Putamen (tissue), 1 donor: ENCODE measurements around the gene HDDC3.

Experiments
- DNase-seq: peaks from one replicate; pipeline ENCODE4 v3.0.0-alpha.2; 2016; ENCODE audit warnings: low spot score

Gene HDDC3

DNA sequence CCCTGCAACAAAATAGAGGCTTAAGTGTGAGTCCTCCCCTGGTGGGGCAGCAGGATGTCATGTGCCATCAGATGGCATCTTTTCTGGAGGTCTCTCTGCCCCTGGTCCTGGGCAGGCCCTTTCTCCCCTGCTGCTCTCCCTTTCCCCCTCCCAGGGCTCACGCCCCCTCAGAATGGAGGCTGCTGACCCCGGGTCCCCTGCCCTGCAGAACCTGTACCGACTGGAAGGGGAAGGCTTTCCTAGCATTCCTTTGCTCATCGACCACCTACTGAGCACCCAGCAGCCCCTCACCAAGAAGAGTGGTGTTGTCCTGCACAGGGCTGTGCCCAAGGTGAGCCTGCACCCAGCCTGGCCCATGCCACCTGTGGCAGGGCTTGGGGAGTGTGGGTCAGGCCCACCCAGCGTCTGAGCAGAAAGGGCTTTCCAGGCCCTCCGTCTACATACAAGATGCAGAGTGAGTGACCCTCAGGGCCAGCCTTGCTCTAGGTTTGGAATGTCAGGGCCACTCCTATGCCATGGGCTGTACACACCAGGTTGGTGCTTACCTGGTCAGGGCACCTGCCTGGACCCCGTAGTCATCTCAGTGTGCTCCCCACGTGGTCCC, 40.9 kb downstream of the HDDC3 start:
- no peak for DNase-seq

DNA sequence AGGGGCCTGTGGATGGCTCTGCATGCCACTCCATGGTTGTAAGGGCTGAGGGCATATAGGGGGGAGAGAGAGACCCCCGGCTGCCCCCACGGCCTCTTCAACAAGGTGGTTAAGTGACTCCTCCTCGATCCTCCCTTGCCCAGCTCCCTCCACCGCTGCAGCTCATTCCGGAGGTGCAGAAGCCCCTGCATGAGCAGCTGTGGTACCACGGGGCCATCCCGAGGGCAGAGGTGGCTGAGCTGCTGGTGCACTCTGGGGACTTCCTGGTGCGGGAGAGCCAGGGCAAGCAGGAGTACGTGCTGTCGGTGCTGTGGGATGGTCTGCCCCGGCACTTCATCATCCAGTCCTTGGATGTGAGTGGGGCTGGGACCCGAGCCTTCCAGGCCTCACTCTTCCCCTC, 41.5 kb downstream of the HDDC3 start:
- no peak for DNase-seq

DNA sequence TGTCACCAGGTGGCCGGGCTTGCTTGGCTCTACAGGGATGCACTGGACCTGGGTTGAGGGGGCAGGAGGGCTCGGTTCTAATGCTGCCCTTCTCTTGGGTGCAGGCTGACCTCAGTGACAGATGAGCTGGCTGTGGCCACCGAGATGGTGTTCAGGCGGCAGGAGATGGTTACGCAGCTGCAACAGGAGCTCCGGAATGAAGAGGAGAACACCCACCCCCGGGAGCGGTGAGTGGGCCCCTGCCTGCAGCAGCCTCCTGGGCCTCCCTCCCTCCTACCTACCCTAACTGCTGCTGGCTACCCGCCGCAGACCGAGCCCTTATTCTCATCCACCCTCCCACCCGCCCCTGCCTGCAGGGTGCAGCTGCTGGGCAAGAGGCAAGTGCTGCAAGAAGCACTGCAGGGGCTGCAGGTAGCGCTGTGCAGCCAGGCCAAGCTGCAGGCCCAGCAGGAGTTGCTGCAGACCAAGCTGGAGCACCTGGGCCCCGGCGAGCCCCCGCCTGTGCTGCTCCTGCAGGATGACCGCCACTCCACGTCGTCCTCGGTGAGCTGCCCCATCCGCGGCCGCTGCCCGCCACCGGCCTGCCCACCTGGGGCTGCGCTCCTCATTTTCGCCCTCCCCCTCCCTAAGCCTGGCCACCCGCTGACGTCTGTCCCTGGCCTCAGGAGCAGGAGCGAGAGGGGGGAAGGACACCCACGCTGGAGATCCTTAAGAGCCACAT, 42.5 kb downstream of the HDDC3 start:
- no peak for DNase-seq

DNA sequence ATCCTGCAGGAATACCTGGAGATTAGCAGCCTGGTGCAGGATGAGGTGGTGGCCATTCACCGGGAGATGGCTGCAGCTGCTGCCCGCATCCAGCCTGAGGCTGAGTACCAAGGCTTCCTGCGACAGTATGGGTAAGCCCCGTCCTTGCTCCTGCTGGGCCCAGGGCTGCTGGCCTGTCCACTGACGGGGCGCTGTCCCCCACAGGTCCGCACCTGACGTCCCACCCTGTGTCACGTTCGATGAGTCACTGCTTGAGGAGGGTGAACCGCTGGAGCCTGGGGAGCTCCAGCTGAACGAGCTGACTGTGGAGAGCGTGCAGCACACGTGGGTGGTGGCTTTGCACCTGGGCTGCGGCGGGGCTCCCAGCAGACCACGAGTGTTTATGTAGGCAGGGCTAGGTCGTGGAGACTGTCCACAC, 43.0 kb downstream of the HDDC3 start:
- DNase-seq: no peak

DNA sequence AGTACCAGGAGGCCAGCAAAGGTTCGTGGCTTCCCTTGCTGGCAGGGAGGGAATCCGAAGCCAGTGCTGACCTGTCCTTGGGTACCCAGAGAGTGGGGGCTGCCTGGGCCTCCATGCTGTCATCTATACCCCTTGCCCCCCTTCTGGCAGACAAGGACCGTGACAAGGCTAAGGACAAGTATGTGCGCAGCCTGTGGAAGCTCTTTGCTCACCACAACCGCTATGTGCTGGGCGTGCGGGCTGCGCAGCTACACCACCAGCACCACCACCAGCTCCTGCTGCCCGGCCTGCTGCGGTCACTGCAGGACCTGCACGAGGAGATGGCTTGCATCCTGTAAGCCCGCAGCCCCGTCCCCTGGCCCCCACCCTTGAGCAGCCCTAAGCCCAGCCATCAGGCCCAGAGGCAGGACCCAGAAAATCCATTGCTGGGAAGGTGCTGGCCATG, 45.3 kb downstream of the HDDC3 start:
- no peak for DNase-seq

DNA sequence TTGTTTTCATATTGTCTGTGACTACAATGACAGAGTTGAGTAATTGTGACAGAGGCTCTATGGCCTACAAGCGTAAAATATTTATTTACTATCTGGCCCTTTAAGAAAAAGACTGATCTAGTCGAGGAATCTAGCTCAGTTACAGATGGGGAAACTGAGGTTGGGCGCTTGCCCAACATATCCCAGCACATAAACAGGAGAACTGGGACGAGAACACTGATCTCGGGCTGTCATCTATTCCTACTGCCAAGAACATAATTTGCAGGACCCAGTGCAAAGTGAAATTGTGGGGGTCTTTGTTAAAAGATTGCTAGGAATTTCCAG, 46.1 kb downstream of the HDDC3 start:
- DNase-seq: no peak

DNA sequence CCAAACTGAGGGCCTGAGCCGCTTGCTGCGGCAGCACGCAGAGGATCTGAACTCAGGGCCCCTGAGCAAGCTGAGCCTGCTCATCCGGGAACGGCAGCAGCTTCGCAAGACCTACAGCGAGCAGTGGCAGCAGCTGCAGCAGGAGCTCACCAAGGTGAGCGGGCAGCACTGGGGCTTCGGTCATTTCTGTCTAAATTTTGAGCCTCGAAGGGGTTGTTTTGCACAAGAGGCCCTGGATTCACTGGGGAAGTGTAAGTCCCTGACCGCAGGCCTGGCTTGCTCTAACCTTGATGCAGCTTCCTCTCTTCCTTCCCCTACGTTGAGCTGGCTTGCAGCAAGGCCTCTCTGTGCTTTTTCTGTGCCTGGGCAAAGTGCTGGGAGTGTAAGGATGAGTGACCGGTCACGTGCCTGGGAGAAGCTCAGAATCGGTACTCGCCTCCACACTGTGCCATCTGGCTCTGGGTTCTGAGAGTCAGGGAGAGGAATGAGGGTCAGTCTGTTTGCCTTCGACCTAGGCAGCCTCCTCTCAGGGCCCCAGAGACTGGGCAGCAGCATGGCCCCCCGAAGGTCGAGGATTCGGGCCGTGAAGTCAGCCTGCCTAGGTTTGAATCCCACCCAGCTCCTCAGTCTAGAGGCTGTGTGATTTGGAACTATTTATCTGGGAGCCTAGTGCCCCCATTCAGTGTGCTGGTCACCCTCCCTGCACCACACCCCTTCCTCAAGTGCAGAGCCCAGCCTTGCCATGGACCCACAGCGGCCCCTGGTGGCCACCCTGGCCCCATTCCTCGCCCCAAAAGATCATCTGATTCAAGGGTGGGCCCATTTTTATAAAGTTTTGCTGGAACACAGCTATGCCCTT, 46.7 kb downstream of the HDDC3 start:
- DNase-seq: no peak

DNA sequence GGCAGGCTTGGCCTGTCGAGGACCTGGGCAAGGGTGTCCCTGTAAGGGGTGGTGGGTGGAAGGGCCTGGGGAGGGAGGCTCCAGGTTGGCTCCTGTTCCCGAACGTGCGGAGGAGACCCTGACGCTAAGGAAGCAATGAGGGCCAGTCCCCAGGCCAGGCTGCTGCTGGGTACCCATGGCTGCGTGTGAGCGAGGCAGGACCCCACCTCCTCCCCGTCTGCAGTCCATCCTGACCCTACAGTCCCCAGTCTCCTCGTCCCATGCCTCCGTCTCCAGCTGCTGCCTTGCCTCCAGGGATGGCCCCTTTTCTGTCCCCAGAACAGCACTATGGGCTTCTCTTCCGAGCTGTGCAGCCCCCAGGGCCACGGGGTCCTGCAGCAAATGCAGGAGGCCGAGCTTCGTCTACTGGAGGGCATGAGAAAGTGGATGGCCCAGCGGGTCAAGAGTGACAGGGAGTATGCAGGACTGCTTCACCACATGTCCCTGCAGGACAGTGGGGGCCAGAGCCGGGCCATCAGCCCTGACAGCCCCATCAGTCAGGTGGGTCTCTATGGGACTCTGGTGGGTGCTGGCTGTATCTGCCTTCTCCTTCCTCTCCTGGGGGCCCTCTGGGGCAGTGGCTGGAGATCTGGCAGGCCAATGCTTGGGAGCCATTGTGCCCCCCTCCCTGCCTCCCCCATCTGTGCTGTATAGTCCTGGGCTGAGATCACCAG, 47.5 kb downstream of the HDDC3 start:
- no peak for DNase-seq

DNA sequence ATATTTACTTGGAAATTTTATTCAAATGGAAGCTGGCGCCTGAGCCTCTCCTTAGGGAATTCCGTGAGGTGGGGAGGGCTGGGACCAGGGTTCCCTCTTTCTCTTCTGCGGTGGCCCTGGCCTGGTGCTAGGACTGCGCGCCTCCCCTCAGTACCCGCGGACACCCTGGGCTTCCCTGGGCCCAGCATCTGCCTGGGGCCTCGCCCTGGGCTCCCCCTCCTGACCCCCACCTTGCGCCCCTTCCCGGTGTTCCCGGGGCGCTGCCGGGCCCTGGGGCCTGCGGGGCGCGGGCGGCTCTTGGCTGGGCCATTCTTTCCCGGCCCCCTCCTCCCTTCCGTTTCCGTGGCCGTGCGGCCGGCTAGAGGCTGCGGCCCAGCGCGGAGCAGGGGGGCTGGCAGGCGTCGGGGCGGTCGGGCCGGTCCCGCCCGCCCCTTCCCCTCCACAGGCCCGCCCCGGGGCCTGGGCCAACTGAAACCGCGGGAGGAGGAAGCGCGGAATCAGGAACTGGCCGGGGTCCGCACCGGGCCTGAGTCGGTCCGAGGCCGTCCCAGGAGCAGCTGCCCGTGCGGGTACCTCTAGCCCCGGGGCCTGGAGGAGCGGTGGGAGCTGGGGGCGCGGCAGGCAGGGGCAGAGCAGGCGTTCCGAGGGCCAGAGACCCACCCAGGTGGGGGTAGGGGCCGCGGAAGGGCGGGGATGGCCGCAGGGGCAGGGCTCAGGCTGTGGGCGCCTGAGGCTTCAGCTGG, 48.2 kb downstream of the HDDC3 start, which contains the start of gene FES:
Gene FES (plus strand): TSS at position 529 of the 743 bp plus-strand sequence. CDS start 542 bp downstream, outside the sequence.
- DNase-seq: no peak

DNA sequence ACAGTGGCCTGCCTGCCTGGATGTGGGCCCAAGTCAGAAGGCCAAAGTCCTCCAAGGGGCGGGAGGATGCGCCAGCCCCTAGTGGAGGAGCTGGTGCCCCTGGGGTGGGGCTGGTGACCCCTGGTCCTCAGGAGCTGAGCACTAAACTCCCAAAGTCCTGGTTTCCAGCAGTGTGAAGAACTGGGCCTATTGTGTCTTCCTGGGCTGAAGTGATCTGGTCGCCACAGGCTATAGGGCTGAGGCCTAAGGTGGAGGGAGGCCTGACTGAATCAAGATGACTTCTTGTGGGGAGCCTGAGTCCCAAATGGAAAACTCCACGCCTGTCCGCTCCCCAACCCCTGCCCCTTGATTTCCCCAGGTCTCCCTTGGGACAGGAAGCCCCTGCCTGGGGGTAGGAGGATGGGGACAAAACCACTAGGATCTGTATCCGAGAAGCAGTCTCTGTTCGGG, 48.8 kb downstream of the HDDC3 start:
- no peak for DNase-seq

DNA sequence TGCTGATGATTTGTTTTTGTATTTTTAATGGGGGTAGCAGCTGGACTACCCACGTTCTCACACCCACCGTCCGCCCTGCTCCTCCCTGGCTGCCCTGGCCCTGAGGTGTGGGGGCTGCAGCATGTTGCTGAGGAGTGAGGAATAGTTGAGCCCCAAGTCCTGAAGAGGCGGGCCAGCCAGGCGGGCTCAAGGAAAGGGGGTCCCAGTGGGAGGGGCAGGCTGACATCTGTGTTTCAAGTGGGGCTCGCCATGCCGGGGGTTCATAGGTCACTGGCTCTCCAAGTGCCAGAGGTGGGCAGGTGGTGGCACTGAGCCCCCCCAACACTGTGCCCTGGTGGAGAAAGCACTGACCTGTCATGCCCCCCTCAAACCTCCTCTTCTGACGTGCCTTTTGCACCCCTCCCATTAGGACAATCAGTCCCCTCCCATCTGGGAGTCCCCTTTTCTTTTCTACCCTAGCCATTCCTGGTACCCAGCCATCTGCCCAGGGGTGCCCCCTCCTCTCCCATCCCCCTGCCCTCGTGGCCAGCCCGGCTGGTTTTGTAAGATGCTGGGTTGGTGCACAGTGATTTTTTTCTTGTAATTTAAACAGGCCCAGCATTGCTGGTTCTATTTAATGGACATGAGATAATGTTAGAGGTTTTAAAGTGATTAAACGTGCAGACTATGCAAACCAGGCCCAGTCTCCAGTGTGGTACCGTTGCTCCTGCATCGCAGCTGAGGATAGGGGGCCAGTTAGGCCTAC, 49.4 kb downstream of the HDDC3 start:
- no peak for DNase-seq

DNA sequence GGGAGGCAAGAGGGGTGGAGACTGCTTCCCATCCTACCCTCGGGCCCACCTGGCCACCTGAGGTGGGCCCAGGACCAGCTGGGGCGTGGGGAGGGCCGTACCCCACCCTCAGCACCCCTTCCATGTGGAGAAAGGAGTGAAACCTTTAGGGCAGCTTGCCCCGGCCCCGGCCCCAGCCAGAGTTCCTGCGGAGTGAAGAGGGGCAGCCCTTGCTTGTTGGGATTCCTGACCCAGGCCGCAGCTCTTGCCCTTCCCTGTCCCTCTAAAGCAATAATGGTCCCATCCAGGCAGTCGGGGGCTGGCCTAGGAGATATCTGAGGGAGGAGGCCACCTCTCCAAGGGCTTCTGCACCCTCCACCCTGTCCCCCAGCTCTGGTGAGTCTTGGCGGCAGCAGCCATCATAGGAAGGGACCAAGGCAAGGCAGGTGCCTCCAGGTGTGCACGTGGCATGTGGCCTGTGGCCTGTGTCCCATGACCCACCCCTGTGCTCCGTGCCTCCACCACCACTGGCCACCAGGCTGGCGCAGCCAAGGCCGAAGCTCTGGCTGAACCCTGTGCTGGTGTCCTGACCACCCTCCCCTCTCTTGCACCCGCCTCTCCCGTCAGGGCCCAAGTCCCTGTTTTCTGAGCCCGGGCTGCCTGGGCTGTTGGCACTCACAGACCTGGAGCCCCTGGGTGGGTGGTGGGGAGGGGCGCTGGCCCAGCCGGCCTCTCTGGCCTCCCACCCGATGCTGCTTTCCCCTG, 50.2 kb downstream of the HDDC3 start:
- DNase-seq: no peak

DNA sequence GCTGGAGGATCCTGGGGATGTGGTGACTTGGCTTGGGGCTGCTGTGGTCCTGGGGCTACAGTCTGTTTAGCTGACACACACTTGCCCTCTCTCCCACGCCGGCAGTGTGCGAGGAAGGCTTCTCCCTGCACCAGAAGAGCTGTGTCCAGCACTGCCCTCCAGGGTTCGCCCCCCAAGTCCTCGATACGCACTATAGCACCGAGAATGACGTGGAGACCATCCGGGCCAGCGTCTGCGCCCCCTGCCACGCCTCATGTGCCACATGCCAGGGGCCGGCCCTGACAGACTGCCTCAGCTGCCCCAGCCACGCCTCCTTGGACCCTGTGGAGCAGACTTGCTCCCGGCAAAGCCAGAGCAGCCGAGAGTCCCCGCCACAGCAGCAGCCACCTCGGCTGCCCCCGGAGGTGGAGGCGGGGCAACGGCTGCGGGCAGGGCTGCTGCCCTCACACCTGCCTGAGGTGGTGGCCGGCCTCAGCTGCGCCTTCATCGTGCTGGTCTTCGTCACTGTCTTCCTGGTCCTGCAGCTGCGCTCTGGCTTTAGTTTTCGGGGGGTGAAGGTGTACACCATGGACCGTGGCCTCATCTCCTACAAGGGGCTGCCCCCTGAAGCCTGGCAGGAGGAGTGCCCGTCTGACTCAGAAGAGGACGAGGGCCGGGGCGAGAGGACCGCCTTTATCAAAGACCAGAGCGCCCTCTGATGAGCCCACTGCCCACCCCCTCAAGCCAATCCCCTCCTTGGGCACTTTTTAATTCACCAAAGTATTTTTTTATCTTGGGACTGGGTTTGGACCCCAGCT, 51.0 kb downstream of the HDDC3 start:
- no peak for DNase-seq

DNA sequence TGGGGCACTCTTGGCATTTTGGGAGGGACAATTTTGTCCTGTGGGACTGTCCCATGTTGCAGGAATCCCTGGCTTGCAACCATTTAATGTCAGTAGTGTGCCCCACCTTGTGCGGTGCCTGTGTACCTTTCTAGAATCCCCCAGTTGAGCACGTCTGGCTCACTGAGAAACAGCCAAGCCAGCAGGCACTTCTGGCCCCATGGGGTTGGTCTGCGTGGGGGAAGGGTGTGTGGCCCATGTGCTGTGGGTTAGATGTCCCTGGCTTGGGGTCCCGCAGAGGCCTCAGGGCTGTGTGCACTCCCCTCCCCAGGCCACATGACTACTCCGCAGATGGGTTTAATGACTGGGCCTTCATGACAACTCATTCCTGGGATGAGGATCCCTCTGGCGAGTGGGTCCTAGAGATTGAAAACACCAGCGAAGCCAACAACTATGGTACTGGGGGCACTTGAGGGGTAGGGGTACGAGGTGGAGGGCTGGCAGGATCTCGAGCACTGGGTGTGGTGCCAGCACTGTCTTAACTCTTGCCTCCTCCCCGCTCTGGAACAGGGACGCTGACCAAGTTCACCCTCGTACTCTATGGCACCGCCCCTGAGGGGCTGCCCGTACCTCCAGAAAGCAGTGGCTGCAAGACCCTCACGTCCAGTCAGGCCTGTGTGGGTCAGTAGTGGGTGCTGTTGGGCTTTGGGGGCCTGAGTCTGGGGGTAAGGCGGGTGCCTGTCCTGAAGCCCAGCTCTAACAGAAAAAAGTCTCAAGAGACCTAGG, 51.8 kb downstream of the HDDC3 start:
- no peak for DNase-seq
